OCI-LY1 (cell line): ENCODE measurements around the gene ATF6B.
A peak's percentile ranks its signal among the peaks of the same experiment; 100 is the strongest.

Experiments used
- H2AFZ ChIP-seq: fragments of 200-600 bp; sonication (generic), shearing (Covaris generic); 2 replicates; pipeline ENCODE4 v1.6.0; 2014; ENCODE audit warnings: antibody characterized with exemption, mild to moderate bottlenecking, low read length
- H3F3A ChIP-seq: fragments of 200-600 bp; sonication (generic), shearing (Covaris generic); 2 replicates; pipeline ENCODE4 v1.6.0; 2014; ENCODE audit warnings: mild to moderate bottlenecking, antibody characterized with exemption, low read length, moderate library complexity; ENCODE audit not compliant: insufficient read depth
- H3K27ac ChIP-seq: fragments of 200-600 bp; sonication (generic); 2 replicates; pipeline ENCODE4 v1.5.1; 2014; ENCODE audit warnings: low read length, mixed run types, mild to moderate bottlenecking, low read depth; ENCODE audit not compliant: poor library complexity, severe bottlenecking
- H3K27me3 ChIP-seq: fragments of 200-600 bp; sonication (generic); 2 replicates; pipeline ENCODE4 v1.6.0; 2014; ENCODE audit warnings: antibody characterized with exemption, mild to moderate bottlenecking, low read length, moderate library complexity; ENCODE audit not compliant: insufficient read depth
- H3K36me3 ChIP-seq: fragments of 200-600 bp; sonication (generic); 2 replicates; pipeline ENCODE4 v1.6.1; 2014; ENCODE audit warnings: mild to moderate bottlenecking, antibody characterized with exemption, low read length, moderate library complexity, mixed read lengths; ENCODE audit not compliant: insufficient read depth
- H3K4me1 ChIP-seq: fragments of 200-600 bp; sonication (generic); 2 replicates; pipeline ENCODE4 v1.5.1; 2014; ENCODE audit warnings: mild to moderate bottlenecking, low read length, moderate library complexity; ENCODE audit not compliant: insufficient read depth, severe bottlenecking
- H3K4me2 ChIP-seq: fragments of 200-600 bp; sonication (generic), shearing (Covaris generic); 2 replicates; pipeline ENCODE4 v1.6.1; 2014; ENCODE audit warnings: low read length
- H3K4me3 ChIP-seq: fragments of 200-600 bp; sonication (generic); 2 replicates; pipeline ENCODE4 v1.5.1; 2014; ENCODE audit warnings: low read length, low read depth, mild to moderate bottlenecking, mixed read lengths; ENCODE audit not compliant: poor library complexity, severe bottlenecking
- H3K79me2 ChIP-seq: fragments of 200-600 bp; shearing (Covaris generic); 2 replicates; pipeline ENCODE4 v1.6.1; 2016; ENCODE audit warnings: mixed run types, low read length, mixed read lengths; ENCODE audit not compliant: insufficient read depth
- H3K9ac ChIP-seq: fragments of 200-600 bp; sonication (generic), shearing (Covaris generic); 2 replicates; pipeline ENCODE4 v1.6.1; 2014; ENCODE audit warnings: mild to moderate bottlenecking, low read length, mixed read lengths
- H3K9me2 ChIP-seq: fragments of 200-600 bp; sonication (generic), shearing (Covaris generic); 2 replicates; pipeline ENCODE4 v1.6.1; 2014; ENCODE audit warnings: low read depth, mild to moderate bottlenecking, low read length, mixed read lengths
- H3K9me3 ChIP-seq: fragments of 200-600 bp; shearing (Covaris generic); 2 replicates; pipeline ENCODE4 v1.6.1; 2014; ENCODE audit warnings: low read length, mixed read lengths
- H4K20me1 ChIP-seq: fragments of 200-600 bp; sonication (generic), shearing (Covaris generic); 2 replicates; pipeline ENCODE4 v1.6.0; 2016; ENCODE audit warnings: mild to moderate bottlenecking, low read length; ENCODE audit not compliant: insufficient read depth
- CTCF ChIP-seq: fragments of 200-600 bp; sonication (generic), shearing (Covaris generic); IDR thresholded peaks from 2 replicates; pipeline ENCODE4 v1.5.1; 2017; ENCODE audit warnings: mild to moderate bottlenecking, antibody characterized with exemption, low read length, moderate library complexity, mixed read lengths
- EZH2 ChIP-seq: fragments of 200-600 bp; sonication (generic), shearing (Covaris generic); IDR thresholded peaks from 2 replicates; pipeline ENCODE4 v1.8.0; 2017; ENCODE audit warnings: borderline replicate concordance, mixed run types, mild to moderate bottlenecking, antibody characterized with exemption, low read length, moderate library complexity, mixed read lengths

The ATF6B gene

GRCh38 chr6:32128751-32129296 is 778 bp upstream of the ATF6B start:
- Histone ChIP-seq H3K27me3 (no peaks in the 10 kb centered on the region), H3K36me3 (peaks cover 25% of the 10 kb centered on the region), H3K4me3 (peak overlapping the region; percentile 81), H2AFZ (no peak overlapping the region), H3K9ac (peak overlapping the region; percentile 76), H4K20me1 (no peaks in the 10 kb centered on the region), H3K4me2 (peak overlapping the region; percentile 89), H3F3A (0 out of 2 replicates have a peak, but pooled peaks cover 4% of the 10 kb centered on the region), H3K9me3 (no peaks in the 10 kb centered on the region), H3K4me1 (peaks cover 30% of the 10 kb centered on the region), H3K27ac (peak overlapping the region; percentile 56), H3K9me2 (no peaks in the 10 kb centered on the region), H3K79me2 (no peaks in the 10 kb centered on the region)
- TF ChIP-seq CTCF: no peak
- no peak for TF ChIP-seq EZH2

- no peak for TF ChIP-seq EZH2
- no peak for TF ChIP-seq CTCF
- peaks cover 30% of the 10 kb centered on the region for H3K4me1 ChIP-seq
- no peaks in the 10 kb centered on the region for H3K9me3 ChIP-seq
- H3F3A ChIP-seq: 0 out of 2 replicates have a peak, but pooled peaks cover 4% of the 10 kb centered on the region
- peak overlapping the region; percentile 81 for H3K4me3 ChIP-seq
- peak overlapping the region; percentile 77 for H3K4me2 ChIP-seq
- H2AFZ ChIP-seq: no peak overlapping the region
- no peak overlapping the region for H3K27ac ChIP-seq
- peak overlapping the region; percentile 91 for H3K9ac ChIP-seq
- peaks cover 31% of the 10 kb centered on the region for H3K36me3 ChIP-seq
- no peaks in the 10 kb centered on the region for H3K79me2 ChIP-seq
- H3K27me3 ChIP-seq: no peaks in the 10 kb centered on the region
- H4K20me1 ChIP-seq: no peaks in the 10 kb centered on the region
- H3K9me2 ChIP-seq: no peaks in the 10 kb centered on the region
Observed at GRCh38 chr6:32127409-32127716, 683 bp downstream of the ATF6B start.

- H3K4me3 ChIP-seq: peak overlapping the region; percentile 81
- H3K27me3 ChIP-seq: no peaks in the 10 kb centered on the region
- TF ChIP-seq EZH2 (no peak), CTCF (no peak)
Observed at GRCh38 chr6:32126880-32127279, 1.2 kb downstream of the ATF6B start.

More at GRCh38 chr6:32126880-32127279, 1.2 kb downstream of the ATF6B start:
- Histone ChIP-seq H3F3A (0 out of 2 replicates have a peak, but pooled peaks cover 4% of the 10 kb centered on the region), H3K36me3 (peaks cover 35% of the 10 kb centered on the region), H2AFZ (no peak overlapping the region), H3K4me1 (peaks cover 30% of the 10 kb centered on the region), H4K20me1 (no peaks in the 10 kb centered on the region), H3K27ac (no peak overlapping the region), H3K79me2 (no peaks in the 10 kb centered on the region), H3K9ac (peak overlapping the region; percentile 91), H3K9me2 (no peaks in the 10 kb centered on the region), H3K9me3 (no peaks in the 10 kb centered on the region), H3K4me2 (peak overlapping the region; percentile 77)
